ENCODE results near the gene PELI1.

Gene PELI1

GRCh38 chr2:64168201-64168600, 24.0 kb upstream of the PELI1 start:
- no peak for DNase-seq
- TF ChIP-seq POLR2A (IDR thresholded peaks at IDR 0.05; ENCODE audit: low read length), result no peak
- TF ChIP-seq GATA1 (IDR thresholded peaks at IDR 0.05; ENCODE audit: low read depth, low read length), result no peak

GRCh38 chr2:64166637-64167420, 22.6 kb upstream of the PELI1 start:
- TF ChIP-seq POLR2A (IDR thresholded peaks at IDR 0.05; ENCODE audit: low read length), result no peak
- TF ChIP-seq GATA1 (IDR thresholded peaks at IDR 0.05; ENCODE audit: low read depth, low read length), result no peak
- no peak for DNase-seq

GRCh38 chr2:64166212-64166611, 22.0 kb upstream of the PELI1 start:
- TF ChIP-seq POLR2A (IDR thresholded peaks at IDR 0.05; ENCODE audit: low read length) (no peak), GATA1 (IDR thresholded peaks at IDR 0.05; ENCODE audit: low read depth, low read length) (no peak)
- DNase-seq, result no peak

- TF ChIP-seq POLR2A (IDR thresholded peaks at IDR 0.05; ENCODE audit: low read length) (no peak), GATA1 (IDR thresholded peaks at IDR 0.05; ENCODE audit: low read depth, low read length) (no peak)
- no peak for DNase-seq
These were observed 21.5 kb upstream of the PELI1 start for GRCh38 chr2:64165706-64166105.

- TF ChIP-seq GATA1 (IDR thresholded peaks at IDR 0.05; ENCODE audit: low read depth, low read length) (no peak), POLR2A (IDR thresholded peaks at IDR 0.05; ENCODE audit: low read length) (no peak)
- no peak for DNase-seq
These were observed 20.4 kb upstream of the PELI1 start for GRCh38 chr2:64164629-64165028.

- no peak for TF ChIP-seq GATA1 (IDR thresholded peaks at IDR 0.05; ENCODE audit: low read depth, low read length)
- no peak for DNase-seq
These were observed 18.3 kb upstream of the PELI1 start for GRCh38 chr2:64162516-64162915.

GRCh38 chr2:64157792-64158191, 13.6 kb upstream of the PELI1 start:
- TF ChIP-seq GATA1 (IDR thresholded peaks at IDR 0.05; ENCODE audit: low read depth, low read length) (no peak), POLR2A (IDR thresholded peaks at IDR 0.05; ENCODE audit: low read length) (no peak)
- no peak for DNase-seq

- TF ChIP-seq POLR2A (IDR thresholded peaks at IDR 0.05; ENCODE audit: low read length) (no peak), GATA1 (IDR thresholded peaks at IDR 0.05; ENCODE audit: low read depth, low read length) (no peak)
- DNase-seq, result no peak
These were observed 9.6 kb upstream of the PELI1 start for GRCh38 chr2:64153811-64154210.

GRCh38 chr2:64151476-64151875, 7.3 kb upstream of the PELI1 start:
- no peak for DNase-seq
- TF ChIP-seq POLR2A (IDR thresholded peaks at IDR 0.05; ENCODE audit: low read length) (no peak), GATA1 (IDR thresholded peaks at IDR 0.05; ENCODE audit: low read depth, low read length) (no peak)

- TF ChIP-seq GATA1 (IDR thresholded peaks at IDR 0.05; ENCODE audit: low read depth, low read length), result no peak
- no peak for TF ChIP-seq POLR2A (IDR thresholded peaks at IDR 0.05; ENCODE audit: low read length)
- DNase-seq, result no peak
These were observed 1.5 kb upstream of the PELI1 start for GRCh38 chr2:64145714-64146113.

- TF ChIP-seq GATA1 (IDR thresholded peaks at IDR 0.05; ENCODE audit: low read depth, low read length), result no peak
- no peak for TF ChIP-seq POLR2A (IDR thresholded peaks at IDR 0.05; ENCODE audit: low read length)
- DNase-seq, result no peak
These were observed 899 bp upstream of the PELI1 start for GRCh38 chr2:64145119-64145518.

GRCh38 chr2:64143169-64144056, 807 bp downstream of the PELI1 start:
- DNase-seq, result peak; percentile 69 to 81
- no peak for TF ChIP-seq GATA1 (IDR thresholded peaks at IDR 0.05; ENCODE audit: low read depth, low read length)
- TF ChIP-seq POLR2A (IDR thresholded peaks at IDR 0.05; ENCODE audit: low read length), result no peak

- TF ChIP-seq GATA1 (IDR thresholded peaks at IDR 0.05; ENCODE audit: low read depth, low read length), result no peak
- TF ChIP-seq POLR2A (IDR thresholded peaks at IDR 0.05; ENCODE audit: low read length), result no peak
- DNase-seq, result no peak
These were observed 1.5 kb downstream of the PELI1 start for GRCh38 chr2:64142741-64143168.

GRCh38 chr2:64141674-64142405, 2.4 kb downstream of the PELI1 start:
- DNase-seq, result peak in 1 of 2 experiments; percentile 31
- no peak for TF ChIP-seq POLR2A (IDR thresholded peaks at IDR 0.05; ENCODE audit: low read length)
- no peak for TF ChIP-seq GATA1 (IDR thresholded peaks at IDR 0.05; ENCODE audit: low read depth, low read length)
